GM19025 (cell line): ENCODE data around the gene RBM4B.
"Not testable (repeated sequence)": the region's sequence is repeated elsewhere in the genome, so short reads cannot be mapped to it uniquely, and the experiment has no call there.

ENCODE experiments used
- ATAC-seq: cut with Tn5 transposase; IDR thresholded peaks from one replicate; pipeline ENCODE4 v1.9.1; 2021; ENCODE audit warnings: mild to moderate bottlenecking, low read depth, moderate library complexity; ENCODE audit not compliant: unreplicated experiment

Gene RBM4B

DNA sequence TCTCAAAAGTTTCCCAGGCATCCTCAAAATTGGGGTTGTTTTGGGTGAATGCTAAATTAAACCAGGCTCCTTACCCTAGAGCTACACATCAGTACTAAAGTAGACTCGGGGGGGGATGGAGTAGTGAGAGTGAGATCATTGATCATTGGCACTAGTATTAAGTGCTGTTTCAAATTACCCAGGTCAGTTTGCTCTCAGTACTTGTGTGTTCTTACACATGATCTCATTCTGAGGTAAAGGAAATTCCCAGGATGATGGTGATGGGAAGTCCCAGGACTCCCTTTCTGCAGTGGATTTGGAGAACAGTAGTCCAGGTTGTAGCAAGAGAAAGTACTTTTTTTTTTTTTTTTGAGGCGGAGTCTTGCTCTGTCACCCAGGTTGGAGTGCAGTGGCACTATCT lies 26.7 kb downstream of the RBM4B start:
- ATAC-seq: no peak

DNA sequence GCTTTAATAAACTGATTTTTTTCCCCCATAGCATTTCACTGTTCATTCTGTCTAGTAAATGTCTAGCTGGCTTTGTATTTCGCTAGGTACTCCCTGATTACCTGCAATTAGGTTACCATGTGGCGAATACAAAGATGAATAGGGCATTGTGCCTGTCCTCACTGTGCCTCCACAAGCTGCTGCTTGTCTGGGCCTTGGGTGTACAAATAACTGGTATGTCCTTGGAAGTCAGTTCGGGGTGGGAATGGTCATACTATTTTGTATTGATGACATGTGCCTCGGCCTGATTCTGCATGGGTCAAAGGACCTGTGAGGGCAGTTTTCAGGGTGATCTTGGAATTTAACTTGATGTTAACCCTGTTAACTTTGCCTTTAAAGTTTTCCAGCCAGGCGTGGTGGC lies 27.8 kb downstream of the RBM4B start:
- no peak for ATAC-seq

DNA sequence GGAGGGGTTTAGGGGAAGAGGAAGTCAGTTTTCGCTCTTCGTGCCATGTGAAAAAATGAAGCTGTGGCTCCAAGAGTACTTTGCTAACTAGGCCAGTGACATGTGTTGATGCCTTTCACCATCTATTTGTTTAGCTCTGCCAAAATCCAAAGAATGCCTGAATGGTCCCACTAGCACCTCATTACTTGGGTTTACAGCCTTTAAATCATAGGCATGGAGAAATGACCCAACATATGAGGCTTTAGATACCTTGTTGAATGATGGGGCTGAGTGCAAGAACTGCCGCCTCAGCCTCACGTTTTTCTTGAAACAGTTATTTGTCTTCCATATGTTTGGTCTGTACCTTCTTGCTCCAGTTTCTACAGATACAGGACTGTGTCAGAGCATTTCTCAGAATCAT lies 30.9 kb downstream of the RBM4B start:
- ATAC-seq: no peak

DNA sequence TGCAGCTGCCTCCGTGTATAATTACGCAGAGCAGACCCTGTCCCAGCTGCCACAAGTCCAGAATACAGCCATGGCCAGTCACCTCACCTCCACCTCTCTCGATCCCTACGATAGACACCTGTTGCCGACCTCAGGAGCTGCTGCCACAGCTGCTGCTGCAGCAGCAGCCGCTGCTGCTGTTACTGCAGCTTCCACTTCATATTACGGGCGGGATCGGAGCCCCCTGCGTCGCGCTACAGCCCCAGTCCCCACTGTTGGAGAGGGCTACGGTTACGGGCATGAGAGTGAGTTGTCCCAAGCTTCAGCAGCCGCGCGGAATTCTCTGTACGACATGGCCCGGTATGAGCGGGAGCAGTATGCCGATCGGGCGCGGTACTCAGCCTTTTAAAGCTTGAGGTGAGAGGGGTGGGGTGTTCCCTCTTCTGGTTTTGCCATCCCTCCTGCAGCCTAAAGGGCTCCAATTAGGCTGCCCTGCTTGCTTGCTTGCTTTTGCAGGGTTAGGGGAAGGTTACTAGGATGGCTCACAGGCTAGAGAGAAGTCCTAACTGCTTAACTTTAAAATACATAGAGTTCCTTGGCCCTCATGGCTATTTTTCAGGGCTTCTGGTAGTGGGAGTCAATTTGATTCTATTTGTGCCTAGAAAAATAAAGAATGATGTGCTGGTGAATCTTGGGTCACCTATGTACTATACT lies 33.8 kb downstream of the RBM4B start:
- ATAC-seq: no peak

DNA sequence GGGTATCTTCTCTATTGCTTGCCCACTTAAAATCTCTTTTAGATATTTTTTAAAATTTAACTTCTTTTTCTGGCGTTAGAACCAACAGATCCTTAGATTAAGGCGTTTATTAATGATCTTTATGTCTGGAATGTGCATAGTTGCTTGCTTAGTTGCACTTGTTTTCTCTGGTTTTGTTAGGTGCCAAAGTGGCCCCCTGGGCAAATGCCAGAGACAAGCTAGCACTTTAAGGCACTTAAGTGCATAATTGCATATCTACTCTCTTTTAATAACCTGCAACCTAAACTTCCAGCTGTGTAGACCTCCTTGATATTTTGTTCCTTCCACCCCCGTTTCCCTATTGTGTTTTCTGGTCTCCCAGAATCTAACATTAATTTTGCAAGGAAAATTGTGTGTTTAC lies 35.9 kb downstream of the RBM4B start:
- no peak for ATAC-seq

DNA sequence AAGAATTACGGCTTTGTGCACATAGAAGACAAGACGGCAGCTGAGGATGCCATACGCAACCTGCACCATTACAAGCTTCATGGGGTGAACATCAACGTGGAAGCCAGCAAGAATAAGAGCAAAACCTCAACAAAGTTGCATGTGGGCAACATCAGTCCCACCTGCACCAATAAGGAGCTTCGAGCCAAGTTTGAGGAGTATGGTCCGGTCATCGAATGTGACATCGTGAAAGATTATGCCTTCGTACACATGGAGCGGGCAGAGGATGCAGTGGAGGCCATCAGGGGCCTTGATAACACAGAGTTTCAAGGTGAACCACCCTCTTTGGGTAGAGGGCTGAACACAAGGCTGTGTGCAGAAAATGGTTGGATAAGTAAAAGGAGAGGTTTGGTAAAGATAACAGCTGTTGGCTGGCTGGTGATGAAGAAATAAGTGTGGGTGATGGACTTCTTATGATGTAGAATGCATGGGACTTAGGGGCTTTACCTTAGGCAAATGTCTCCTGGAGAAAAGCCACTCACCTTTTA lies 37.8 kb downstream of the RBM4B start:
- ATAC-seq: not testable (repeated sequence)

DNA sequence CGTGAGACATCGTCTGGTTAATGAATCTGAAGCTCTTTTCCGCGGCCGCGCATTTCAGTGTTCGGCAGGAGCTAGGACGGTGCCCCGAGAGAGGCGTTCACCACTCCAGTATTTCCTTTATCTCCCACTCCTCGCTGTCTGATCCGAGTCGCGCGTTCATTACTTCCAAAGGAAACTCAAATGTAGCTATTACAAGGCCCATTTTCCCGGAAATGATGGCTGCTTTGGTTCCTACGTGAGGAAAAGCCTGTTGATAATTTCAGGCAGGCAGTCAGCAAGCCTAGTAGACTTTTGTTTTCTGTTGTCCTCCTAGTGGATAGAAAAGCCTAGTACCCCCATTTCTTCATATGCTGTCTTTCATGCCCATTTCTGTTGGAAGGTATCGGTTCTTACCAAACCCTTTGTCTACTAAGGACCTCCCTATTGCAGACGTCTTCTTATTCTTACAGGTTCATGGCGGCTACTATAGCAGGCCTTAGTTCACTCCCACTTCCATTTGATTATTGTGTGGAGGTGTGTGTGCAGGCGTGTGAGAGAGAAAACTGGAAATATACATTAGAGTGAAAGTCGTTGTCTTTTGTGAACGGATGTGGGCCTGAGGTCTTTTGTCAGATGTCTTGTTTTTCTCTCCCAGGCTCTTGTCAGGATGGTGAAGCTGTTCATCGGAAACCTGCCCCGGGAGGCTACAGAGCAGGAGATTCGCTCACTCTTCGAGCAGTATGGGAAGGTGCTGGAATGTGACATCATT lies 38.4 kb downstream of the RBM4B start:
- no peak for ATAC-seq

DNA sequence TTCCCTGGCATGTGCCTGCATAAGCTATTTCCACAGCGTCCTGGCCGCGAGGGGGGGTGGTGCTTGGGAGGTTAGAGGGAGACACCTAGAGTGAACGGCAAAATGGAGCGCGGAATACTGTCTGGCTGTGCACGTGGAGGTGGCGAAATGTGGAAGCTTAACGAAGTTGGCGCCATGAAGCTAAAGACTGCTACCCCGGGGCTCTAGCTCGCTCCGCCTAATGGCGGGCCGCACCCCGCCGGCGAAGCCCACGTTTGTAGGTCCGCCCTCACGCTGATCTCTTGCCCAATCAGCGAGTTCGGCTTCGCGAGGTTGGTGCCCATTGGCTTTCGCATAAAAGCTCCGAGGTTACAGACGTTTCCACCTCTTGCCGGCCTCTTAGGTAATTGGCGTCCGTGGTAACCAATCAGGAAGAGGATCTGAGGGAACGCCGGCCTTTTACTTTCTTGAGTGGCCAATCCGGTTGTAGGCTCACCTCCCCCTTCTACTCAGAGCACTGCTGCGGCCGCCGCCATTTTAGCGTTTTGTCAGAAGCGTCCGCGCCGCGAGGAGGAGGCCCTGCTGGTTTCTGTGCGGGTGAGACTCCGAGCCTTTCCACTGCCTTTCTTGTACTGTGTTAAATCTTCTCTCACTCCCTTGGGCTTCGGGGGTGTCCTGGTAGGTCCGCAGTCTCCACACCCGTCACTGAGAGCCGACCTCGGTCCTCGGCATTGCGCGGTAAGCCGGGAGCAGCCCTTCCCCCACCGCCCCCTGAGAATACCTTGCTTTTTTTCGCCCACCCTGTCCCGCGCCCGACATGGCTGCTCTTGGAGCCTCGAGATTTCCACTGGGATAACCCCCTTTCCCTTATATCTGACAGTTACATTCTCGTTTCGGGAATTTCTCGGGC lies 39.3 kb downstream of the RBM4B start, which contains the start of gene RBM4:
Gene RBM4, plus strand, starts transcription at position 527 of the 889 bp plus-strand sequence. CDS start 1,009 bp downstream, outside the sequence.
- peak; percentile 97 for ATAC-seq

DNA sequence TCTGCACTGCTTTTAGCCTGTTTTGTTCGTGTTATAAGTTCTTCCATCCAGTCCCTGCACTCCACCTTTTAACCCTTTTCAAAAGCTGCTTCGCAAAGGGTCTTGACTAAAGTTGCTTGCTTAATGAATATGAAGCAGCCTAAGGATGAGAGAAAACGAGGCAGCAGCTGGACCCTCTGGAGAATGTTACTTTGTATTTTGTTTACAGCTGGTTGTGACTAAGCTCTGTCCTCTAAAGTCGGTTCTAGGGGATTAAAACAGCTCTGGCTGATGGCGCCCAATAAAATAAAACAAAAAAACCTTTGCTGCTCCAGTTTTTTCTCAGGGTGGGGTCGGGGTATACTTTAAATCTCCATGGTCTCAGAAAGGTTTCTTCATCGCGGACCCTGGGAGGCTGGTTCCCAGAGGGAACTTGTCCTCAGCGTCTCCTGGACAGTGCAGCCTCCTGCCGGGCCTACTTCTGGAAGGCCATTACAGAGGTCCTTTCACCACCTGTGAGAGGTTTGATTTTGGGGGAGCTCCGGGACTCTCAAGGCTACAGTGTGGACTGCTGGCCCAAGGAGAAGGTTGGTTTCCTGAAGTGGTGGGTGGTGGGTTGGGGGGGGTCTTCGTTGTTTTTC lies 40.0 kb downstream of the RBM4B start:
- ATAC-seq: no peak

DNA sequence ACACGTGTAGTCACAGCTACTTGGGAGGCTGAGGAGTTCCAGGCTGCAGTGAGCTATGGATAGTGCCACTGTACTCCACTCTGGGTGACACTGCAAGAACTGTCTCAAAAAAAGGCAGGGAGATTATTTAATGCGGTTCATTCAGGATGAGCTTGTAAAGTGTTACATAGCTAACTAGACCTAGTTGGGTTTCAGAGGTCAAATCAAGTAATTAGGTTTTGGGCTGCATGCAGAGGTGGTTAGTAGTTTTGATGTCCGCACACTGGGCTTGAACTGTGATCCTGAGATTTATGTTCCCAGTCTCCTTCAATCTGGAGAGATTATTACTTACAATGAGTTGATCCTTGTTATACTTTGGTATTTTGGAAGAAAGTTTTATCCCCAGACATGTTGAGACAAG lies 41.3 kb downstream of the RBM4B start:
- no peak for ATAC-seq

DNA sequence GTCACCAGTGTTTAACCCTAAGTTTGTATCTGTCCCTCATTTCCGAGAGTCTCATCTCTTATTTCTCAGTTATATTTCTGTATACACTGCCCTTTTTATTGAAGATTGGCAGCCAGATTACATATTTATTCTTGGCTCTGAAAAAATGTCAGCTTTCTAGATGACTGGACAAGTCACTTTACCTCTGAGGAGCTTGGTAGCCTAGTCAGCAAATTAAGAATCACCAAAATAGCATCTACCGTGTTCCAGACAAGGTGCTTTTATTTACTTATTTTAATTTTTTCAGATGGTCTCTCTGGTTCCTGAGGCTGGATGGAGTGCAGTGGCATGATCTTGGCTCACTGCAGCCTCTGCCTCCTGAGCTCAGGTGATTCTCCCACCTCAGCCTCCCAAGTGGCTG lies 44.7 kb downstream of the RBM4B start:
- no peak for ATAC-seq

DNA sequence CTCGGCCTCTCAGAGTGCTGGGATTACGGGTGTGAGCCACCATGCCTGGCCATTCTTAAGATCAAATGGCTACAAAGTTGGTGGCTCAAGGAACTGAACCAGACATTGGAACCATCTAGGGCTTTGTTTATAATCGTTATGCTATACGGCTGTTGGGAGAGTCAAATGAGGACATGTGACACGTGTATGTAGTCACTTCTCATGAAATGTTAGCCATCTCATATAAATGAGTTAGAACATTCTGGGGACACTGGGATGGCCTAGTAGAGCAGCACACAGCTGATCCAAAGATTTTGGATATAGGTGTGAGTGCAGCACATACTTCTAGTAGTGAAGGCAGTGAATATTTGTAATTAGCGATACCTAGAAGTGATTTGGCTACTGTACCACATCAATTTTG lies 45.8 kb downstream of the RBM4B start:
- ATAC-seq: no peak

DNA sequence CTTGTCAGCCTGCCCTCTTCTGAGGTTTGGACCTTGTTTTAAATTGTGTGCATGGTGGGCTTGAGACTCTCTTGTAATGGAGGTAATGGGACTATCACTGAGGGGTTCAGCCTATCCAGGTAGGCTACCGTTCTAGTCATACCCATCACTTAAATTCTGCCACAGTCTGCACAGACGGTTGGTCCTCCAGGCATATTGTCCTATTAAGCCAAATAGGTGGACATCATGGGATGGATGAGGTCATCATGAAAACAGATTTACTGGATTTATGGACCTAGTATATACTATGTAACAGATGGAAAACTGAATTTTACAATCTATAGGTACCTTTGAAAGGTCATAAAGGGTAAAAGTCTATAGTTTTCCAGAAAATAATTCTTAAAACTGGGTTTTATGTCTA lies 48.3 kb downstream of the RBM4B start:
- no peak for ATAC-seq

DNA sequence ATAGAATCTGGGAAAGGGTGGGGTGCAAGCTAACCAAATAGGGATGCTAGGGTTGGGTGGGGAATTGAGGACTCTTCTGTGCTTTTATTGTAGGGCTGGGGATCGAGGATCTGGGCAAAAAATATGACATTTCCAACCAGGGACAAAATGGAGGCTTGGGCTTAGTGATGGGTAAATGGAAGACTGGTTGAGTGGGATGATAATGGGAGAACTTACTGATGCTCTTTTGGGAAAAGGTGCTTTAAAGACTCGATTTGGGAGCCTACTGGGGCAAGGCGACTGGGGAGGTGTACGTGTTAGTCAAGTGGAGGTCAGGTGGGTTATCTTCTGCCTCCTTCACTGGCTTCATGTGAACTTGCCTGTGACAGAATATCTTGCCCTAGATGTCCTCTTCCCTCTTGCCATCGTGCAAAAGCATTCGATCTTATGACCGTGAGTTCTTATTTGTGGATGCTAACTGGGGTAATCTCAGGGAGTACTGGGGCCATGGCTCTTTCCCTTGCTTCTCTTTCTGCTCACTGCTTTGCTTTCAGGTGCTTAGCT lies 49.6 kb downstream of the RBM4B start:
- no peak for ATAC-seq

DNA sequence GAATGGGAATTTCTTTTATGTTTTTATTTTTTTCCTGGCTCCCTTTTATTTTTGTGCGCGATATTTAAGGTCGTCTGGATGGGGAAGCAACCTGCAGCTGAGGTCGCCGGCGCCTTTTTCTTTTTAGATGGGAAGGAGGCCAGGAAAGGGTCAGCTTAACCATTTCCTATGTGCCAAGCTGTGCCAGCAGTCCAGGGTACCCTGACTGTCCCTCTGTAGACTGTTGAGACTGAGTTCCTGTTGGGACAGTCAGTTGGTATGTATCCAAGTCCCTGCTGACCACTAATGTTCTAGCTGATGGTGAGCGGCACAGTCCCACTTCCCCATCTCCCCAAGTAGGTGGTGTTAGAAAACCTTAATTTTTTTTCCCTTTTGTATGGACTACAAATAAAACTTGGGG lies 50.8 kb downstream of the RBM4B start:
- ATAC-seq: no peak

DNA sequence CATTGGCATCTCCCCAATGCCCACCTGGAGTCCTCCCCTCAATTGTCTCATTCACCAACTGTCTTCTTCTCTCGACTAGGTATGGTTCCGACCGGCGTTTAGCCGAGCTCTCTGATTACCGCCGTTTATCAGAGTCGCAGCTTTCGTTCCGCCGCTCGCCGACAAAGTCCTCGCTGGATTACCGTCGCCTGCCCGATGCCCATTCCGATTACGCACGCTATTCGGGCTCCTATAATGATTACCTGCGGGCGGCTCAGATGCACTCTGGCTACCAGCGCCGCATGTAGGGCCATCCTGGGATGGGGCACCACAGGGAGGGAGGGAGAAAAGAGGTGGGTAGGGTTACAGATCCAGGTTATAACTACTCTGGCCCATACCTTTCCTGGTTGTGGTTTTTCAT lies 51.3 kb downstream of the RBM4B start:
- no peak for ATAC-seq

DNA sequence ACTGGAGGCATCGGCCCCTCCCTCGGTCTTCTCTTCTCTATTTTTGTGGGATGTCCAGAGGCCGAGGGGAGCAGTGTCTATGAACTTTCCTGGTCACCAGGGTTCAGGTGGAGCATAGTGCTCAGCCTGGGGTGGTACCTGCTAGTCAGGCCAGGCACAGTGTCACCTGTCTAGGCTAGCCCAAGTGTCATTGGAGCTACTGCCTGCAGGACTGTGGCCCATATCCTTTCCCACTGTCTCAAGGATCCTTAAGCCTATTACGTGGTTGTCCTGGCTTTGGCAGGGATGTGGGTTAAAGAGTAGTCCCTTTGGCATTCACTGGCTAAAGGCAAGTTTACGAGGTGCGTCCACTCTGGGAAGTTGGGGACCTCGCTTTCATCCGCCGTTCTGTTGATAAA lies 51.9 kb downstream of the RBM4B start:
- ATAC-seq: no peak

DNA sequence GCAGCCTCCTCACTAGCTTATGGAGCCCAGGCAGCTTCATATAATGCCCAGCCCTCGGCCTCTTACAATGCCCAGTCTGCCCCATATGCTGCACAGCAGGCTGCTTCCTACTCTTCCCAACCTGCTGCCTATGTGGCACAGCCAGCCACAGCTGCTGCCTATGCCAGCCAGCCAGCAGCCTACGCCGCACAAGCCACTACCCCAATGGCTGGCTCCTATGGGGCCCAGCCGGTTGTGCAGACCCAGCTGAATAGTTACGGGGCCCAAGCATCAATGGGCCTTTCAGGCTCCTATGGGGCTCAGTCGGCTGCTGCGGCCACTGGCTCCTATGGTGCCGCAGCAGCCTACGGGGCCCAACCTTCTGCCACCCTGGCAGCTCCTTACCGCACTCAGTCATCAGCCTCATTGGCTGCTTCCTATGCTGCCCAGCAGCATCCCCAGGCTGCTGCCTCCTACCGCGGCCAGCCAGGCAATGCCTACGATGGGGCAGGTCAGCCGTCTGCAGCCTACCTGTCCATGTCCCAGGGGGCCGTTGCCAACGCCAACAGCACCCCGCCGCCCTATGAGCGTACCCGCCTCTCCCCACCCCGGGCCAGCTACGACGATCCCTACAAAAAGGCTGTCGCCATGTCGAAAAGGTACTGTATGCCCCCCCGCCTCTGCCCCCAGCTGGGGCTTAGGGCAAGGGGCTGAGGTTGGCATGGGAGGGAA lies 52.5 kb downstream of the RBM4B start:
- ATAC-seq: no peak

DNA sequence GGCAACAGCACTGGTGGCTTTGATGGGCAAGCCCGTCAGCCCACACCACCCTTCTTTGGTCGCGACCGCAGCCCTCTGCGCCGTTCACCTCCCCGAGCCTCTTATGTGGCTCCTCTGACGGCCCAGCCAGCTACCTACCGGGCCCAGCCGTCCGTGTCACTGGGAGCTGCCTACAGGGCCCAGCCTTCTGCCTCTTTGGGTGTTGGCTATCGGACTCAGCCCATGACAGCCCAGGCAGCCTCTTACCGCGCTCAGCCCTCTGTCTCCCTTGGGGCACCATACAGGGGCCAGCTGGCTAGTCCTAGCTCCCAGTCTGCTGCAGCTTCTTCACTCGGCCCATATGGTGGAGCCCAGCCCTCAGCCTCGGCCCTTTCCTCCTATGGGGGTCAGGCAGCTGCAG lies 53.2 kb downstream of the RBM4B start:
- no peak for ATAC-seq
